Measurements from ENCODE around the gene SLC5A1.

Gene SLC5A1

DNA sequence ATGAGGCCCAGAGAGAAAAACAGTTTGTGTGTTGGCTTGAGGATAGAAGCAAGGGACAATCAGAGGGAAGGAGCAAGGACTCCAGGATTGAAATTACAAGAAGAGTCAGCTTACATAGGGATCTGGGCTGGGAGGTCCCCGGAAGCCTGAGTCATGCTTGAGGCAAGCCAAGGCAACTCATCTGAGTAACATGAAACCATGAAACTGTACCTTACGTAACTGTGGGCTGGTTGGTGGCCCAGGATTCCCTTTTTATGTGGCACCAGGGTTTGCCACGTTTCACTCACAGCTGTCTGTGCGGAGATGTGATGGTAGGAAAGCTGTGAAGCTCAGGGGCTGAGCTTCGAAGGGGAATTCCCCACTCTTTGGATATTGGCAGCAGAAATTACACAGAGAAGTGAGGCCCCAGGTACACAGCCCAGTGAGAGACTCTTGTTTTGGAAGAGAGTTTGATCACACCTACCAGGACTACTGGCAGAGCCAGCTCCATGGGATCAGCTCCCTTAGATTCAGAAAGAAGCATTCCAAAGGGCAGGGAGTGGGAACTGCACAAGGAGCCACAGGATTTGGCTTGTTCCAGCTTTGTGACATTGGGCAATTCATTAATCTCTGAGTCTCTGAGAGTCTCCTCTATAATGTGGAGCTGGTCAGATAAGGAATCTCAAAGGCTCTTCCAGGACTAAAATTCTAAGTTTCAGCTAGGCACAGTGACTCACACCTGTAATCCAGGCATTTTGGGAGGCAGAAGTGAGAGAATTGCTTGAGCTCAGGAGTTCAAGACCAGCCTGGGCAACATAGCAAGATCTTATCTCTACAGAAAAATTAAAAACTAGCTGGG, 7.8 kb downstream of the SLC5A1 start:
- TF ChIP-seq CTCF (IDR thresholded peaks at IDR 0.05; ENCODE audit: low read depth, low read length, missing control alignments): no peak
- in situ Hi-C loops (cut with HindIII; ENCODE audit: low pct_ligation_motif_present, low sequenced_read_pairs): no loop called here
- Histone ChIP-seq H3K36me3 (replicated peaks) (no peaks in the 10 kb centered on the region), H3K27ac (no peak overlapping the region), H3K4me3 (ENCODE audit: low read depth, low read length) (no peak overlapping the region), H3K27me3 (replicated peaks) (no peaks in the 10 kb centered on the region)
- DNase-seq: peak; percentile 86

DNA sequence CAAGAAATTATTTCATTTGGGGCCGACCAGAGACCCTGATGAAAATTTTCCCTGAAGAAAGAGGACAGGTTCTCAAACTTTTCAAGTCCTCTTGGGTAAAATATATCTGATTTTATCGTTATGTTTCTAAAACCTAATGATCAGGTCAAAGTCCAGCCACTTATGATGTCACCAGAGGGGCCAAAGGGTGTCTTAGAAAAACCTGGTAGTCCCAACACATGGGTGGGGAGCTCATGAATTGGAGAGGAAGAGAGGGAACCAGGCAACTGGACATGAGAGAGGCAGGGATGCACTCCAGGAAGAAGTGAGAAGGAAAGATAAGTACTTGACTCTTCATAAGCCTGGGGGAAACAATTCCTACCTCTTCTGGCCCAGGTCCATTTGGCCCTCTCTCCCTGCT, 9.2 kb downstream of the SLC5A1 start:
- in situ Hi-C loops (cut with HindIII; ENCODE audit: low pct_ligation_motif_present, low sequenced_read_pairs): no loop called here
- no peak overlapping the region for H3K4me3 ChIP-seq (ENCODE audit: low read depth, low read length)
- no peaks in the 10 kb centered on the region for H3K27me3 ChIP-seq (replicated peaks)
- DNase-seq: no peak
- H3K27ac ChIP-seq: no peak overlapping the region
- TF ChIP-seq CTCF (IDR thresholded peaks at IDR 0.05; ENCODE audit: low read depth, low read length, missing control alignments): no peak
- H3K36me3 ChIP-seq (replicated peaks): no peaks in the 10 kb centered on the region

DNA sequence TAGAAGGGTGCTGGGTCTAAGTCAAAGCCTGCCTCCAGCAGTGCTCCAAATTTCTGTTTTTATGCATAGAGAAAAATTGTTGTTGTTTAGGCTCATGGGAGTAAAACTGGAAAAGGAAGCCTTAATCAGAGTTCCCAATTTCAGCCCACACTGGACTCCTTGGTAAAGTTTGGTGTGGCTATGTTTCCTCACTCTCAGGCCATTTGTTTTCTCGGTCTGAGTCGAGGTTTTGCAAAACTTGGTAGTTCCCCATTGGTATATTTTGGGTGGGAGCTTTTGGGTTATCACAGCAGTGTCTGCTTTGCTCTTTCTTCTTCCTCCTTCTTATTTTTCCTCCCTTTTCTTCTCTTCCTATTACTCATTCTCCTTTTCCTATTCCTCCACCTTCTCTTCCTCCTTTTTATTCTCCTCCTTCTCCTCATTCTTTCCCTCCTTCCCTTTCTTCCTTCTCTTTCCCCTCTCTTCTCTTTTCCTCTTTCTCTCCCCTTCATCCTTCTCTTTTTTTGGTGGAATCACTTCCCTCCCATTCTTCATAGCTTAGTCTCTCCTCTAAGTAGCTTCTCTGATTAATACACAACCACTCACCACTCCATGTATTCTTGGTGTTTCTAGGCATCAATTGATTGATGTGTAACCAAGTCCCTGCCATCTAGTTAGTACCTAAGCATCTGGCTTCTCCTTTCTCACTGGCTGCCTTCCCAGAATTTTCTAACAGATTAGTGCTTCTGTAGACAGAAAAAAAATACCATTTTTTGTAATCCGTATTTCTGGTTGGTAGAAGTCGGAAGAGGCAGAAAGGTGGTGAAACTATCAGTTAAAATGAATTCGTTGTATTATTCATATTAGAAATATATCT, 10.1 kb downstream of the SLC5A1 start:
- in situ Hi-C loops (cut with HindIII; ENCODE audit: low pct_ligation_motif_present, low sequenced_read_pairs): no loop called here
- no peak for TF ChIP-seq CTCF (IDR thresholded peaks at IDR 0.05; ENCODE audit: low read depth, low read length, missing control alignments)
- no peak overlapping the region for H3K4me3 ChIP-seq (ENCODE audit: low read depth, low read length)
- no peak overlapping the region for H3K27ac ChIP-seq
- no peaks in the 10 kb centered on the region for H3K36me3 ChIP-seq (replicated peaks)
- no peak for DNase-seq
- H3K27me3 ChIP-seq (replicated peaks): no peaks in the 10 kb centered on the region

DNA sequence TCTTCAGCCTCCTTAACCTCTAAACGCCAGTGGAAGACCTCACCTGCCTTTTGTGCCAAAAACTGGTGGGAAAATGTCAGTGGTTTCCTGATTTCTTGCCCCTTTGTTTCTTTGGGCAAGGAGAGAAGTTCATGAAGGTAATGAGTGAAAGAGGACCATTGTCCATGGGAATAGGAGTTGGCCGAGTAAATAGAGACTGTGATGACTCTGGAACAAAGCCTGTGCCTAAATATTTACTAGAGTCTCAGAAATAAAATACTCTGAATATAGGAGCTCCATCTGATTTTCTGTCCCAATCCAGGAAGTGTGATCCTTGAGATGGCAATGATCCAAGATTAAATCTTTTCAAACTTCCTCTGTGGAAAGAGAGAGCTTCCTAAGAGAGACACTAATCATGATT, 12.0 kb downstream of the SLC5A1 start:
- no peak for DNase-seq
- no peaks in the 10 kb centered on the region for H3K36me3 ChIP-seq (replicated peaks)
- H3K4me3 ChIP-seq (ENCODE audit: low read depth, low read length): no peak overlapping the region
- no peak overlapping the region for H3K27ac ChIP-seq
- in situ Hi-C loops (cut with HindIII; ENCODE audit: low pct_ligation_motif_present, low sequenced_read_pairs): no loop called here
- H3K27me3 ChIP-seq (replicated peaks): no peaks in the 10 kb centered on the region
- TF ChIP-seq CTCF (IDR thresholded peaks at IDR 0.05; ENCODE audit: low read depth, low read length, missing control alignments): no peak

DNA sequence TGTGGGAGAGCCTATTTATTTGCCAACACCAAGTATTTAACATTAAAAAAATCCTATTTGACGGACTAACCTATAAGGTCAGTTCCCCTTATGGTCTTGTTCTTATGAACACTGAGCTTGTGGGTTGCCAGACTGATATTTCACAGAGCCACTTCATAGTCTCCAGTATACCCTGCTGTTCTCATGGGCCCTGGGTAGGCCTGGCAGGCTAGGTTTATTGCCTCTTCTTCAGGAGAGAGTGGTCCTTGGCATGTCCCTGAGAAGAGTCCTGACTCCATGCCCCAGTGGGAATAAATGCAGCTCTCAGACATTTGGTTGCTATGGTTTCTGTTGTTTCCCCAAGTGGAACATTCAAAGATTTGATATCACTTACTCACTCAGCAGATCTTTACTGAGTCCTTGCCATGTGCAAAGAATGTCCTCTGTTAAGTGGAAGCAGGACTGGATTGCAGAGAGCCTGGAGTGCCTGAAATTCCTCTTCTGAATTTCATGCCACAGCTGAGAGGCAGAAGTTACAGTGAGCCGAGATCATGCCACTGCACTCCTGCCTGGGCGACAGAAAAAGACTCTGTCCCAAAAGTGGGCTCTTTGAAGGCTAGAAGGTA, 15.7 kb downstream of the SLC5A1 start:
- DNase-seq: peak; percentile 13
- Histone ChIP-seq H3K4me3 (ENCODE audit: low read depth, low read length) (no peak overlapping the region), H3K36me3 (replicated peaks) (no peaks in the 10 kb centered on the region), H3K27ac (no peak overlapping the region), H3K27me3 (replicated peaks) (no peaks in the 10 kb centered on the region)
- in situ Hi-C loops (cut with HindIII; ENCODE audit: low pct_ligation_motif_present, low sequenced_read_pairs): no loop called here
- TF ChIP-seq CTCF (IDR thresholded peaks at IDR 0.05; ENCODE audit: low read depth, low read length, missing control alignments): no peak
